ENCODE results near the gene RELCH. TPM values are rescaled to one million over a fixed set of nuclear protein-coding genes. Genes with fewer than 3 reads are reported as not detected.
"Not testable (repeated sequence)": the region's sequence is repeated elsewhere in the genome, so short reads cannot be mapped to it uniquely, and the experiment has no call there.

RELCH gene
- total RNA-seq (2014; rRNA removed; shearing (Covaris generic)) = 16.7 and 31.0 TPM in 2 replicates
- polyA plus RNA-seq (2015; cell fraction: cytosol; rRNA removed) = 13.4 and 16.0 TPM in 2 replicates
- 58.1 and 64.9 TPM in 2 replicates for polyA plus RNA-seq (2015; cell fraction: nucleus; rRNA removed)

GRCh38 chr18:62186774-62187542 is at the start of gene RELCH, which contains the start of gene PIGN:
TSS of gene RELCH (plus strand) at chr18:62187255. CDS start at chr18:62187506, 251 bp downstream.
TSS of gene PIGN (minus strand) at chr18:62187056. CDS start at chr18:62161353, 25,703 bp downstream.
- in situ Hi-C loops (cut with HindIII; ENCODE audit: low pct_unique_long_range_greater_than_20kb, low sequenced_read_pairs) = no loop called here
- peak; percentile 98 for DNase-seq (ENCODE audit: low read depth, low spot score)

- no peak for DNase-seq (ENCODE audit: low read depth, low spot score)
- in situ Hi-C loops (cut with HindIII; ENCODE audit: low pct_unique_long_range_greater_than_20kb, low sequenced_read_pairs) = no loop called here
These were observed 48.4 kb upstream of the RELCH start for GRCh38 chr18:62138461-62139235.

- DNase-seq (ENCODE audit: low read depth, low spot score) = no peak
- in situ Hi-C loops (cut with HindIII; ENCODE audit: low pct_unique_long_range_greater_than_20kb, low sequenced_read_pairs) = no loop called here
These were observed 46.8 kb upstream of the RELCH start for GRCh38 chr18:62140259-62140658.

GRCh38 chr18:62144338-62144737 is 42.7 kb upstream of the RELCH start:
- DNase-seq (ENCODE audit: low read depth, low spot score) = no peak
- in situ Hi-C loops (cut with HindIII; ENCODE audit: low pct_unique_long_range_greater_than_20kb, low sequenced_read_pairs) = no loop called here

- in situ Hi-C loops (cut with HindIII; ENCODE audit: low pct_unique_long_range_greater_than_20kb, low sequenced_read_pairs) = no loop called here
- no peak for DNase-seq (ENCODE audit: low read depth, low spot score)
These were observed 35.8 kb upstream of the RELCH start for GRCh38 chr18:62151068-62151771.

GRCh38 chr18:62152844-62153243 is 34.2 kb upstream of the RELCH start:
- in situ Hi-C loops (cut with HindIII; ENCODE audit: low pct_unique_long_range_greater_than_20kb, low sequenced_read_pairs) = no loop called here
- no peak for DNase-seq (ENCODE audit: low read depth, low spot score)

GRCh38 chr18:62157843-62158242 is 29.2 kb upstream of the RELCH start:
- DNase-seq (ENCODE audit: low read depth, low spot score) = peak; percentile 20
- in situ Hi-C loops (cut with HindIII; ENCODE audit: low pct_unique_long_range_greater_than_20kb, low sequenced_read_pairs) = no loop called here

GRCh38 chr18:62164310-62164709 is 22.7 kb upstream of the RELCH start:
- in situ Hi-C loops (cut with HindIII; ENCODE audit: low pct_unique_long_range_greater_than_20kb, low sequenced_read_pairs) = no loop called here
- no peak for DNase-seq (ENCODE audit: low read depth, low spot score)

- in situ Hi-C loops (cut with HindIII; ENCODE audit: low pct_unique_long_range_greater_than_20kb, low sequenced_read_pairs) = no loop called here
- no peak for DNase-seq (ENCODE audit: low read depth, low spot score)
These were observed 22.1 kb upstream of the RELCH start for GRCh38 chr18:62164855-62165487.

GRCh38 chr18:62165583-62165982 is 21.5 kb upstream of the RELCH start:
- DNase-seq (ENCODE audit: low read depth, low spot score) = no peak
- in situ Hi-C loops (cut with HindIII; ENCODE audit: low pct_unique_long_range_greater_than_20kb, low sequenced_read_pairs) = no loop called here

GRCh38 chr18:62166524-62166923 is 20.5 kb upstream of the RELCH start:
- DNase-seq (ENCODE audit: low read depth, low spot score); in situ Hi-C loops (cut with HindIII; ENCODE audit: low pct_unique_long_range_greater_than_20kb, low sequenced_read_pairs): not testable (repeated sequence)

GRCh38 chr18:62170857-62171256 is 16.2 kb upstream of the RELCH start:
- in situ Hi-C loops (cut with HindIII; ENCODE audit: low pct_unique_long_range_greater_than_20kb, low sequenced_read_pairs) = no loop called here
- no peak for DNase-seq (ENCODE audit: low read depth, low spot score)

- in situ Hi-C loops (cut with HindIII; ENCODE audit: low pct_unique_long_range_greater_than_20kb, low sequenced_read_pairs) = no loop called here
- no peak for DNase-seq (ENCODE audit: low read depth, low spot score)
These were observed 14.8 kb upstream of the RELCH start for GRCh38 chr18:62172298-62172697.

GRCh38 chr18:62175521-62175920 is 11.5 kb upstream of the RELCH start:
- no peak for DNase-seq (ENCODE audit: low read depth, low spot score)
- in situ Hi-C loops (cut with HindIII; ENCODE audit: low pct_unique_long_range_greater_than_20kb, low sequenced_read_pairs) = no loop called here

- in situ Hi-C loops (cut with HindIII; ENCODE audit: low pct_unique_long_range_greater_than_20kb, low sequenced_read_pairs) = no loop called here
- no peak for DNase-seq (ENCODE audit: low read depth, low spot score)
These were observed 9.8 kb upstream of the RELCH start for GRCh38 chr18:62177271-62177670.

- DNase-seq (ENCODE audit: low read depth, low spot score) = no peak
- in situ Hi-C loops (cut with HindIII; ENCODE audit: low pct_unique_long_range_greater_than_20kb, low sequenced_read_pairs) = no loop called here
These were observed 7.8 kb upstream of the RELCH start for GRCh38 chr18:62179213-62179612.

GRCh38 chr18:62182220-62182619 is 4.8 kb upstream of the RELCH start:
- in situ Hi-C loops (cut with HindIII; ENCODE audit: low pct_unique_long_range_greater_than_20kb, low sequenced_read_pairs) = no loop called here
- DNase-seq (ENCODE audit: low read depth, low spot score) = no peak
